Neural cell (in vitro differentiated cells): Measurements from ENCODE around the gene GCSAM. TPM values are rescaled to one million over a fixed set of nuclear protein-coding genes. Genes with fewer than 3 reads are reported as not detected.

Experiments used
- H2AFZ ChIP-seq: fragments of 200-600, 300-800 bp; sonication (generic), shearing (Covaris generic); 2 replicates; pipeline ENCODE4 v1.6.0; 2014; ENCODE audit warnings: low read depth, mild to moderate bottlenecking, antibody characterized with exemption, low read length, moderate library complexity
- H3F3A ChIP-seq: fragments of 200-600 bp; shearing (Covaris generic); 2 replicates; pipeline ENCODE4 v1.6.1; 2016; ENCODE audit warnings: mild to moderate bottlenecking, moderate library complexity, mixed read lengths, antibody characterized with exemption, low read length; ENCODE audit not compliant: insufficient read depth, poor library complexity, severe bottlenecking
- H3K27ac ChIP-seq: fragments of 200-600, 300-800 bp; sonication (generic), shearing (Covaris generic); 2 replicates; pipeline ENCODE4 v1.5.1; 2014; ENCODE audit warnings: mild to moderate bottlenecking, low read length, moderate library complexity
- H3K27me3 ChIP-seq: fragments of 300-800, 200-600 bp; sonication (generic), shearing (Covaris generic); 2 replicates; pipeline ENCODE4 v1.6.0; 2014; ENCODE audit warnings: mild to moderate bottlenecking, low read depth, low read length, moderate library complexity; ENCODE audit not compliant: insufficient read depth
- H3K36me3 ChIP-seq: fragments of 300-800, 200-600 bp; sonication (generic), shearing (Covaris generic); 2 replicates; pipeline ENCODE4 v1.5.1; 2014; ENCODE audit warnings: mild to moderate bottlenecking, antibody characterized with exemption, low read length, moderate library complexity; ENCODE audit not compliant: insufficient read depth
- H3K4me2 ChIP-seq: fragments of 300-800, 200-600 bp; sonication (generic), shearing (Covaris generic); 2 replicates; pipeline ENCODE4 v1.6.0; 2014; ENCODE audit warnings: mild to moderate bottlenecking, low read length
- H3K4me3 ChIP-seq: fragments of 300-800, 200-600 bp; sonication (generic), shearing (Covaris generic); 2 replicates; pipeline ENCODE4 v1.5.1; 2014; ENCODE audit warnings: mild to moderate bottlenecking, low read length, moderate library complexity
- H3K79me2 ChIP-seq: fragments of 200-600 bp; shearing (Covaris generic); replicated peaks from 2 replicates; pipeline ENCODE4 v1.6.0; 2014; ENCODE audit warnings: mild to moderate bottlenecking, low read length, moderate library complexity; ENCODE audit not compliant: insufficient read depth
- H3K9ac ChIP-seq: fragments of 300-800, 200-600 bp; sonication (generic), shearing (Covaris generic); 2 replicates; pipeline ENCODE4 v1.6.1; 2016; ENCODE audit warnings: mild to moderate bottlenecking, low read length, mixed read lengths
- H3K9me2 ChIP-seq: fragments of 200-600 bp; shearing (Covaris generic); 2 replicates; pipeline ENCODE4 v1.6.1; 2016; ENCODE audit warnings: mild to moderate bottlenecking, low read length, mixed read lengths; ENCODE audit not compliant: insufficient read depth
- H3K9me3 ChIP-seq: fragments of 200-600, 300-800 bp; sonication (generic), shearing (Covaris generic); 2 replicates; pipeline ENCODE4 v1.6.1; 2016; ENCODE audit warnings: mild to moderate bottlenecking, mixed run types, low read length, moderate library complexity, mixed read lengths
- H4K20me1 ChIP-seq: fragments of 200-600 bp; shearing (Covaris generic); 2 replicates; pipeline ENCODE4 v1.6.1; 2016; ENCODE audit warnings: mild to moderate bottlenecking, mixed run types; ENCODE audit not compliant: insufficient read depth
- EP300 ChIP-seq: fragments of 450-650 bp; conservative IDR thresholded peaks from 2 replicates; pipeline ENCODE4 v1.6.1; 2014; ENCODE audit warnings: antibody characterized with exemption, mild to moderate bottlenecking, moderate library complexity; ENCODE audit not compliant: poor library complexity, severe bottlenecking
- EZH2 ChIP-seq: fragments of 200-600, 300-800 bp; shearing (Covaris generic), sonication (generic); IDR thresholded peaks from 2 replicates; pipeline ENCODE4 v1.6.1; 2014; ENCODE audit warnings: antibody characterized with exemption, low read length, borderline replicate concordance, mild to moderate bottlenecking; ENCODE audit not compliant: insufficient read depth, poor library complexity, severe bottlenecking
- MXI1 ChIP-seq: fragments of 450-650 bp; conservative IDR thresholded peaks from 2 replicates; pipeline ENCODE4 v1.6.1; 2014; ENCODE audit warnings: antibody characterized with exemption, mild to moderate bottlenecking; ENCODE audit not compliant: poor library complexity, severe bottlenecking
- POLR2AphosphoS5 ChIP-seq: IDR thresholded peaks from 2 replicates; pipeline ENCODE4 v1.6.1; 2012
- RAD21 ChIP-seq: fragments of 450-650 bp; conservative IDR thresholded peaks from 2 replicates; pipeline ENCODE4 v1.6.1; 2014; ENCODE audit warnings: antibody characterized with exemption, mild to moderate bottlenecking, moderate library complexity
- SMC3 ChIP-seq: fragments of 450-650 bp; conservative IDR thresholded peaks from 2 replicates; pipeline ENCODE4 v1.6.1; 2014; ENCODE audit warnings: antibody characterized with exemption, mild to moderate bottlenecking, moderate library complexity; ENCODE audit not compliant: poor library complexity
- TAF1 ChIP-seq: IDR thresholded peaks from 2 replicates; pipeline ENCODE4 v1.6.1; 2012; ENCODE audit warnings: low read depth
- polyA plus RNA-seq: library from polyadenylated mRNA; depleted of rRNA; stranded (reverse); fragments of >200 nt; gene quantifications from 2 replicates; pipeline ENCODE4 v1.2.3, GENCODE V29; 2014
- TF ChIP-seq, protein P1 (sequence below): fragments of 450-650 bp; IDR thresholded peaks from 2 replicates; pipeline ENCODE4 v1.5.1; 2014; ENCODE audit warnings: antibody characterized with exemption, mild to moderate bottlenecking, moderate library complexity; ENCODE audit not compliant: poor library complexity, severe bottlenecking
- TF ChIP-seq, protein P2 (sequence below): IDR thresholded peaks from 2 replicates; pipeline ENCODE4 v1.6.1; 2012; ENCODE audit warnings: borderline replicate concordance

GCSAM gene
- polyA plus RNA-seq, 1 donor from 2014 or later = not detected

DNA sequence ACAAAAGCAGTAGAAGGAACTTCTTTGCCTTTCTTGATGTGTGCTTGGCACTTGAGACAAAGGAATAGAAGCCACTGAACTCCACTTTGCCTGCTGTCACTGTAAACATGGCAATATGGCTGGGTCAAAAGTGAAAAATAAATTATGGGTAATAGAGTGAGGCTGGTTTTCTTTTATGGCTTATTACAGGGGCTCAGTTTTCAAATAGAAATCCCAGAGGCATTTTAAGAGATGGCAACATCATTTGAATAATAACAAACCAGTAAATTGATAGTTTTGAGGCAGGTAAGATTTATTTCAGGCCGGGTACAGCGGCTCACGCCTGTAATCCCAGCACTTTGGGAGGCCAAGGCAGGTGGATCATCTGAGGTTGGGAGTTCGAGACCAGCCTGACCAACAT, 44.1 kb downstream of the GCSAM start:
- H3K27ac ChIP-seq = no peak overlapping the region
- peaks cover 24% of the 10 kb centered on the region for H3K27me3 ChIP-seq
- H2AFZ ChIP-seq = no peak overlapping the region
- H3F3A ChIP-seq = no peaks in the 10 kb centered on the region
- H3K4me3 ChIP-seq = no peak overlapping the region
- TF ChIP-seq TAF1 = no peak
- TF ChIP-seq POLR2AphosphoS5 = no peak
- no peak for TF ChIP-seq RAD21
- TF ChIP-seq EZH2 = no peak
- TF ChIP-seq EP300 = no peak
- no peak for TF ChIP-seq MXI1
- TF ChIP-seq, protein P1, sequence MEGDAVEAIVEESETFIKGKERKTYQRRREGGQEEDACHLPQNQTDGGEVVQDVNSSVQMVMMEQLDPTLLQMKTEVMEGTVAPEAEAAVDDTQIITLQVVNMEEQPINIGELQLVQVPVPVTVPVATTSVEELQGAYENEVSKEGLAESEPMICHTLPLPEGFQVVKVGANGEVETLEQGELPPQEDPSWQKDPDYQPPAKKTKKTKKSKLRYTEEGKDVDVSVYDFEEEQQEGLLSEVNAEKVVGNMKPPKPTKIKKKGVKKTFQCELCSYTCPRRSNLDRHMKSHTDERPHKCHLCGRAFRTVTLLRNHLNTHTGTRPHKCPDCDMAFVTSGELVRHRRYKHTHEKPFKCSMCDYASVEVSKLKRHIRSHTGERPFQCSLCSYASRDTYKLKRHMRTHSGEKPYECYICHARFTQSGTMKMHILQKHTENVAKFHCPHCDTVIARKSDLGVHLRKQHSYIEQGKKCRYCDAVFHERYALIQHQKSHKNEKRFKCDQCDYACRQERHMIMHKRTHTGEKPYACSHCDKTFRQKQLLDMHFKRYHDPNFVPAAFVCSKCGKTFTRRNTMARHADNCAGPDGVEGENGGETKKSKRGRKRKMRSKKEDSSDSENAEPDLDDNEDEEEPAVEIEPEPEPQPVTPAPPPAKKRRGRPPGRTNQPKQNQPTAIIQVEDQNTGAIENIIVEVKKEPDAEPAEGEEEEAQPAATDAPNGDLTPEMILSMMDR = no peak
- no peak for TF ChIP-seq SMC3
- TF ChIP-seq, protein P2, sequence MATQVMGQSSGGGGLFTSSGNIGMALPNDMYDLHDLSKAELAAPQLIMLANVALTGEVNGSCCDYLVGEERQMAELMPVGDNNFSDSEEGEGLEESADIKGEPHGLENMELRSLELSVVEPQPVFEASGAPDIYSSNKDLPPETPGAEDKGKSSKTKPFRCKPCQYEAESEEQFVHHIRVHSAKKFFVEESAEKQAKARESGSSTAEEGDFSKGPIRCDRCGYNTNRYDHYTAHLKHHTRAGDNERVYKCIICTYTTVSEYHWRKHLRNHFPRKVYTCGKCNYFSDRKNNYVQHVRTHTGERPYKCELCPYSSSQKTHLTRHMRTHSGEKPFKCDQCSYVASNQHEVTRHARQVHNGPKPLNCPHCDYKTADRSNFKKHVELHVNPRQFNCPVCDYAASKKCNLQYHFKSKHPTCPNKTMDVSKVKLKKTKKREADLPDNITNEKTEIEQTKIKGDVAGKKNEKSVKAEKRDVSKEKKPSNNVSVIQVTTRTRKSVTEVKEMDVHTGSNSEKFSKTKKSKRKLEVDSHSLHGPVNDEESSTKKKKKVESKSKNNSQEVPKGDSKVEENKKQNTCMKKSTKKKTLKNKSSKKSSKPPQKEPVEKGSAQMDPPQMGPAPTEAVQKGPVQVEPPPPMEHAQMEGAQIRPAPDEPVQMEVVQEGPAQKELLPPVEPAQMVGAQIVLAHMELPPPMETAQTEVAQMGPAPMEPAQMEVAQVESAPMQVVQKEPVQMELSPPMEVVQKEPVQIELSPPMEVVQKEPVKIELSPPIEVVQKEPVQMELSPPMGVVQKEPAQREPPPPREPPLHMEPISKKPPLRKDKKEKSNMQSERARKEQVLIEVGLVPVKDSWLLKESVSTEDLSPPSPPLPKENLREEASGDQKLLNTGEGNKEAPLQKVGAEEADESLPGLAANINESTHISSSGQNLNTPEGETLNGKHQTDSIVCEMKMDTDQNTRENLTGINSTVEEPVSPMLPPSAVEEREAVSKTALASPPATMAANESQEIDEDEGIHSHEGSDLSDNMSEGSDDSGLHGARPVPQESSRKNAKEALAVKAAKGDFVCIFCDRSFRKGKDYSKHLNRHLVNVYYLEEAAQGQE = no peak
- H3K9ac ChIP-seq = no peak overlapping the region
- no peak overlapping the region for H3K4me2 ChIP-seq
- no peaks in the 10 kb centered on the region for H3K36me3 ChIP-seq
- no peaks in the 10 kb centered on the region for H3K79me2 ChIP-seq
- H3K9me2 ChIP-seq = no peaks in the 10 kb centered on the region
- H4K20me1 ChIP-seq = no peaks in the 10 kb centered on the region
- H3K9me3 ChIP-seq = no peaks in the 10 kb centered on the region

DNA sequence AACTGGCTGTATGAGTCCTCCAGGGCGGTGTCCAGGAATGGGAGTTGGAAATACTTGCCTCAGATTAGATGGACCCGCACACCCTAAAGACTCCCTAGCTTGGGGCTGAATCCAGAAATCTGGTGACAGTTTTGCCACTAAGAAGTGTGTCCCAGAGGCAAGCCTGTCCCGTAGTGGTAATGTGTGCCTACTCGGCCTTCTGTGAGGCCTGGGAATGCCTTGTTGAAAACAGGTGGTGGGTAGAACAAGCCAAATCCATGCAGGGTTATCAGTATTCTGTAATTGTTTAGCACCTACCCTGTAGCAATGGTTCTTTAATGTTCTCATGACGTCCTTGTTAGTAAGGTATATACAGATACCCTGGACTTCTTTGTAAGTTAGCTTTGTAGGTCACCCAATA, 45.3 kb downstream of the GCSAM start:
- no peak overlapping the region for H3K27ac ChIP-seq
- H3K9ac ChIP-seq = no peak overlapping the region
- H3K9me2 ChIP-seq = no peaks in the 10 kb centered on the region
- peaks cover 24% of the 10 kb centered on the region for H3K27me3 ChIP-seq
- no peaks in the 10 kb centered on the region for H3K79me2 ChIP-seq
- no peak overlapping the region for H3K4me3 ChIP-seq
- H2AFZ ChIP-seq = no peak overlapping the region
- no peaks in the 10 kb centered on the region for H3K36me3 ChIP-seq
- TF ChIP-seq RAD21 (no peak), EP300 (no peak), SMC3 (no peak), POLR2AphosphoS5 (no peak), EZH2 (no peak), MXI1 (no peak), TAF1 (no peak)
- TF ChIP-seq, protein P2 = no peak
- TF ChIP-seq, protein P1 = no peak
- H4K20me1 ChIP-seq = no peaks in the 10 kb centered on the region
- H3F3A ChIP-seq = no peaks in the 10 kb centered on the region
- no peak overlapping the region for H3K4me2 ChIP-seq
- no peaks in the 10 kb centered on the region for H3K9me3 ChIP-seq
